Urinary bladder (tissue), 4 donors: ENCODE results near the gene IQSEC3. TPM values are rescaled to one million over a fixed set of nuclear protein-coding genes. Genes with fewer than 3 reads are reported as not detected.
"Not testable (repeated sequence)": the region's sequence is repeated elsewhere in the genome, so short reads cannot be mapped to it uniquely, and the experiment has no call there.

Experiments
- DNase-seq: peaks from one replicate; pipeline ENCODE4 v3.0.0-alpha.2; 2015; ENCODE audit errors: extremely low spot score
- H3K27ac ChIP-seq: one replicate; pipeline ENCODE4 v1.5.1; 2013; ENCODE audit warnings: low read depth, mild to moderate bottlenecking, moderate library complexity
- H3K36me3 ChIP-seq: one replicate; pipeline ENCODE4 v1.6.1; 2013; ENCODE audit warnings: mild to moderate bottlenecking, moderate library complexity; ENCODE audit not compliant: insufficient read depth
- H3K4me1 ChIP-seq: one replicate; pipeline ENCODE4 v1.6.1; 2013; ENCODE audit warnings: mild to moderate bottlenecking, moderate library complexity; ENCODE audit not compliant: insufficient read depth
- H3K4me3 ChIP-seq: one replicate; pipeline ENCODE4 v1.5.1; 2013; ENCODE audit warnings: low read depth, low read length
- WGBS: extraction: QIAGEN DNeasy Blood & Tissue Kit; methylation state at CpG from one replicate; pipeline ENCODE4 v1.1.7; 2013; 5-methylcytosine and 5-hydroxymethylcytosine counted together
- polyA plus RNA-seq: library from polyadenylated mRNA; stranded (reverse); fragments of 200-250 nt; gene quantifications from one replicate; pipeline ENCODE4 v1.2.3, GENCODE V29; 2013
- total RNA-seq: library from RNA; depleted of rRNA; stranded (reverse); fragments of >200 nt; gene quantifications from one replicate; pipeline ENCODE4 v1.2.3, GENCODE V29; 2014
- donor health status: healthy with polysubstance abuse.
- donor health status: healthy.

The IQSEC3 gene
- total and polyA plus RNA-seq, 2 donors, result 0.60 to 1.5 TPM

DNA sequence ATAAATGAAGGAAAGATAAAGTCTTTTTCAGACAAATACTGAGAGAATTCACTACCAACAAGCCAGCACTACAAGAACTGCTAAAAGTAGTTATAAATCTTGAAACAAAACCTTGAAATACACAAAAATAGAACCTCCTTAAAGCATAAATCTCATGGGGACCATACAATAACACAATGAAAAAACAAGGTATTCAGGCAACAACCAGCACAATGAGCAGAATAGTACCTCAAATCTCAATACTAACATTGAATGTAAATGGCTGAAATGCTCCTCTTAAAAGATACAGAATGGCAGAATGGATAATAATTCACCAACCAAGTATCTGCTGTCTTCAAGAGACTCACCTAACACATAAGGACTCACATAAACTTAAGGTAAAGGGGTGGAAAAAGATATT, 7.7 kb upstream of the IQSEC3 start:
- no peak overlapping the region for H3K4me3 ChIP-seq
- H3K4me1 ChIP-seq, result no peaks in the 10 kb centered on the region
- H3K27ac ChIP-seq, result no peak overlapping the region
- no peaks in the 10 kb centered on the region for H3K36me3 ChIP-seq
- no peak for DNase-seq

DNA sequence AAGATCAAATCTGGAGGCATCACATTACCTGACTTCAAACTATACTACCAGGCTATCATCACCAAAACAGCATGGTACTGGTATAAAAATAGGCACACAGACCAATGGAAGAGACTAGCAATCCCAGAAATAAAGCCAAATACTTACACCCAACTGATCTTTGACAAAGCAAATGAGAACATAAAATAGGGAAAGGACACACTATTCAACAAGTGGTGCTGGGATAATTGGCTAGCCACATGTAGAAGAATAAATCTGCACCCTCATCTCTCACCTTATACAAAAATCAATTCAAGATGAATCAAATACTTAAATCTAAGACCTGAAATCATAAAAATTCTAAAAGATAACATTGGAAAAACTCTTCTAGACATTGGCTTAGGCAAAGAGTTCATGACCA, 4.7 kb upstream of the IQSEC3 start:
- not testable (repeated sequence) for H3K36me3 ChIP-seq, H3K4me1 ChIP-seq, H3K27ac ChIP-seq, DNase-seq, H3K4me3 ChIP-seq

DNA sequence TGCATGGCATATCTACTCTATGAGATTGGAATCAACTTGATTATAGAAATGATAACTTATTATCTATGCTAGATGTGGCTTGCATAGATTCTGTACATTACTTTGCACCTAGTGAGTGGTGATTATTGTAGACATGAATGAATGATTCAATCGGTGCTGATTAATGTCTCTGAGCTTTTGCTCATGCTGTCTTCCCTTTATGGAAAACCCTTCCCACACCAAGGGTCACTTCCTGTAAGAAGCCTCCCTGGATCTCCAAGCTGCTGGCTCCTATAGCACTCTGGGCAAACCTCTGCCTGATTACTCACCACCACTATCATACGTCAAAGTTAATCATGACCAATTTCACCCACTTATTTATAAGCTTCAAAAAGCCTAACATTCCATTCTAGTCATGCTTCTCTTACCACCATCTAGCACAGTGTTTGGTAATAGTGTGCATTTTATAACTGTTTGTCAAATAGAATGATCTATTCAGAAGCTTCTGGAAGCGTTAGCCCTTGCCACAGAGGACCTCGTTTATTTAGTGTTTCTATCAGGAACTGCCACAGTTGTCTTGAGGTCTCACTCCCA, 990 bp upstream of the IQSEC3 start:
- WGBS, result 45% methylated on average over 4 of the region's 4 CpGs
- DNase-seq, H3K36me3 ChIP-seq, H3K27ac ChIP-seq, H3K4me1 ChIP-seq, H3K4me3 ChIP-seq: not testable (repeated sequence)

DNA sequence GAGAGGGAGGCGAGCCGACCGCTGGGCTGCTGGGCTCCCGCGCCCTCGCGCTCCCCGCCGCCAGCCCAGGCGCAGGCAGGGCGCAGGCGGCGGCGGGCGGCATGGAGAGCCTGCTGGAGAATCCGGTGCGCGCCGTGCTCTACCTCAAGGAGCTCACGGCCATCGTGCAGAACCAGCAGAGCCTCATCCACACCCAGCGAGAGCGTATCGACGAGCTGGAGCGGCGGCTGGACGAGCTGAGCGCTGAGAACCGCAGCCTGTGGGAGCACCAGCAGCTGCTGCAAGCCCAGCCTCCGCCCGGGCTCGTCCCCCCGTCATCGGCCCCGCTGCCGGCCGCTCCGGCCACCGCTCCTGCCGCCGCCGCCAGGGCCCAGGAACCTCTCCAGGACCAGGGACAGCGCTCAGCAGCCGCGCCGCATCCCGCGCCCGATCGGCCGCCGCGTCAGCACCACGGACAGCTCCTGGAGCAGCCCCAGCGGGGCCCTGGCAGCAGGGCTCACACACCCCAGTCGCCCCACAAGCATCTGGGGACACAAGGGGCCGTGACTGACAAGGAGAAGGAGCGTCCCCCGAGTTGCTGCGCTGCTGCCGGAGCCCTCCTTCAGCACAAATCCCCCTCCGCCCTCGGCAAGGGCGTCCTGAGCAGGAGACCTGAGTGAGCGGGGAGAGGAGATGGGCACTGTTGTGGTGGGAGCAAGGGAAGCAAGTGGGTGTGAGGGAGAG, 376 bp downstream of the IQSEC3 start:
- not testable (repeated sequence) for H3K4me3 ChIP-seq, H3K36me3 ChIP-seq, H3K4me1 ChIP-seq, H3K27ac ChIP-seq, DNase-seq
- WGBS, result 3% methylated on average over 51 of the region's 66 CpGs

DNA sequence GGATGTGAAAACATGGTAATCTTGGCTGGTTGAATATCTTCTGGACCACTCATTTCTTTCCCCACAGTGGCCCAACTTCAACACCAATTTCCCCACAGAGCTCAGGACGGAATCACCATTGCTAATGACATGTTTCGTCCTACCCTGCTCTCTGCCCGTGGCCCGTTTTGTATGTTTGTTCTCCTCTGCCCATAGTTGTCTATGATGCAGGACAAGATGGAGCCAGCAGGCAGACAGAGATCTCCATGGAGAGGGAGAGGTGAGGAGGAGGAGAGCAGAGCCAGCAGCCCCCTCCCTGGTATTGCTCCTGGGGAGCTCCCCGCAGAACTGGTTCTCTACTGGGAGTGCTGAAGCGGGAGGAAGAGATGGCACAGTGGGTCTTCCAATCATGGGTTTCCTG, 3.1 kb downstream of the IQSEC3 start:
- not testable (repeated sequence) for H3K27ac ChIP-seq, H3K36me3 ChIP-seq, H3K4me1 ChIP-seq, H3K4me3 ChIP-seq, DNase-seq
- WGBS, result 71% methylated on average over 6 of the region's 6 CpGs

DNA sequence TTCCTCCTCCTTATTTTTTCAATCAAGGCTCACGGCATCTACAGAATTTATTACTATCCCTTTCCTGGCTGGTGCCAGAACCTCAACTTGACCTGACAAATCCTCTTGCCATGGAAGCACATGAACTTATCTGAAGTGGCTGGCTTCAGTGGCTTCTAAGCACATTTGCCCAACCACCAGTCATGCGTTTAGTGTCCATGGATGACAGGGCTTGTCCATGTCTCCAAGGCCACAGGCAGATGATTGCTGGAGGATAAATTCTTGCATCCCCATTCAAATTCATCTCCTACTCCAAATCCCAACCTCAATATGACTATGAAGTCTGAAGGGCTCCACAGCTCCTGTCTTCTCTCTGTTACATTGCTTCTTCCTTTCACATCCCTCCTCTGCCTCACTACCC, 4.0 kb downstream of the IQSEC3 start:
- WGBS, result 76% methylated on average over 2 of the region's 2 CpGs

DNA sequence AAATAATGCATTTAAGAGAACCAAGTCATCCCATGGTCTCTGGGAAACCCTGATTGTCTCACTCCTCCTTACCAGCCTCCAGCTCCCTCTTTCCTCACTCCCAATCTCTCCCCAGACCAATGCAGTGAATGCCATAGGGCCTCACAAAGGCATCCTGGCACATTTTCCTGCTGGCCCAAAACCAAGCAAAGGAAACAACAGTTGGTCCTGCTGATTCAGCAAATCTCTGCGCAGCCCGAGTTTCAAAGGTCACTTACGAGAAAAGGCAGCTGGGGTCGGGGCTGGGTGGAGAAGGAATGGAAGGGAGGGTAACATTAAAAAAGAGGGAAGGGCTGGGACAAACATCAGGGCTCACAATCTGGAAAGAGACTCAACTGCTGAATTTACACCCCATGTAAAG, 5.5 kb downstream of the IQSEC3 start:
- not testable (repeated sequence) for H3K27ac ChIP-seq, H3K4me3 ChIP-seq, H3K4me1 ChIP-seq, DNase-seq, H3K36me3 ChIP-seq
- 65% methylated on average over 4 of the region's 4 CpGs for WGBS

More for the DNA sequence above, 4.0 kb downstream of the IQSEC3 start:
- H3K27ac ChIP-seq, DNase-seq, H3K4me1 ChIP-seq, H3K36me3 ChIP-seq, H3K4me3 ChIP-seq: not testable (repeated sequence)

DNA sequence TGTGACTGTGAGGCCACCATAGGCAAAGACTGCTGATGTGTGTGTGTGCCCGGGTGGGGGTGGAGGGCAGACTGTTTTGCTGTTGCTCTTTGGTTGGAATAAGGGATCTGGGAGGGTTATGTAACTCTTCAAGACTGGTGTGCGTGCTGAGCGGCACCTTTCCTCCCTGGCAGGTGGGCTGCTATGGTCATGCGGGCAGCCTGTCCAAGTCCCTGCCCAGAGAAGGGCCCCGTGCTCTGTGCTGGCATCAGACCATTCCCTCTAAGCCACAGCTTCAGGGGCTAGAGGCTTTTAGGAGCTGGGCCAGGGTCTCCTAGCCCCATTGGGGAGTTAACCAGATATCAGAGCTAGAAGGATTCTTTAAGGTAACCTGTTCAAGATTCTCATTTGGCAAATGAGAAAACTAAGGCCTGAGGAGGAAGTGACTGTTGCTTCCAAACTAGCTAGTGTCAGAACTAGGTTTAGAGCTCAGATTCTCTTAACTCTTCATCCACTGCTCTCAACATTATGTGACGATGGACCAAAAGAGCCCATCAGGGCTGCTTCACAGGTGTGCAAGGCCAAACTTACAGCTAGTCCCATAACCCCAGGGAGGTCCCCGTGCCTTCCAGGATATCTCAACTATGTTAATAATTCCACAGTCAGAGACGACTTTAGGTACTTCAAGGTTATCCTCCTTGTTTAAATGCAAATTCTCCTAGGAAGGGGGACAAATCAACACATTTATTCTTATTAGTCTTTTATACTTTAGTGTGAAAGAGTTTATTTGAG, 8.0 kb downstream of the IQSEC3 start:
- H3K4me1 ChIP-seq, DNase-seq, H3K4me3 ChIP-seq, H3K27ac ChIP-seq, H3K36me3 ChIP-seq: not testable (repeated sequence)
- WGBS, result 75% methylated on average over 8 of the region's 8 CpGs

DNA sequence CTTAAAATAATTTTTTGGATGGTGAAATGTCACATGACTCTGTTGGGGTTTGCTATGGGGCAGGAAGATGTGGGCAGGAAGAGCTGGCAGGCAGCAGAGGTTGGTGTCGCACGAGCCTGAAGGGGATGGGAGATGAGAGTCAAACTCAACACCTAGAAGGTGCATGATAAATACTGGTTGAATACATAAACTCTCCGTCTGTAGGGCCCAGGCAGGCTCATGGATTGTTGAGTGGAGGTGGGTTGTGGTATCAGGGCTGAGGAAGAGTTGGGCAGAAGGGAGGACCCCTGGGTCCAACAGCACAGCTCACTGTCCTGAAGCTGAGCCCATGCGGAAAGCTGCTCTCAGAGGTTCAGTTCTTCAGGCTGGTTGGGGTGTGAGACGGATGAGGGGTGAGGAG, 9.0 kb downstream of the IQSEC3 start:
- not testable (repeated sequence) for DNase-seq, H3K4me1 ChIP-seq, H3K27ac ChIP-seq, H3K4me3 ChIP-seq, H3K36me3 ChIP-seq
- 69% methylated on average over 5 of the region's 5 CpGs for WGBS

DNA sequence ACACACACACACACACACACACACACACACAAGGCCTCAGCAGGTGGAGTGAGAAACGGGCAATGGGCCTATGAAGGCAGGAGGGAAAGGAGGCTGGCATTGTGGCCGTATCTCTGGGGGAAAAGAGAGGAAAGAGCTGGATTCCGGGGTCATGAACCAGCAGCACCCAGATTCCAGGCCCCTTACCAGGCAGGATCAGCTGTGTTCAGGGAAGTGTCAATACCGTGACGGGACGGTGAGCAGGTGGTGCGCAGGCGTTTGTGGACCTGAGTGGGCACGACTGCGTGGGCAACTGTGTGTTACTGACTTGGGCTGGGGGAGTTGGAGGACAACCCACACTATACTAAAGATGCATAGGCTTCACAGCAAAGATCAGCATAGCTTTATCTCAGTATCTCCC, 9.5 kb downstream of the IQSEC3 start:
- not testable (repeated sequence) for H3K4me3 ChIP-seq, DNase-seq, H3K36me3 ChIP-seq, H3K4me1 ChIP-seq, H3K27ac ChIP-seq
- WGBS, result 89% methylated on average over 10 of the region's 10 CpGs

DNA sequence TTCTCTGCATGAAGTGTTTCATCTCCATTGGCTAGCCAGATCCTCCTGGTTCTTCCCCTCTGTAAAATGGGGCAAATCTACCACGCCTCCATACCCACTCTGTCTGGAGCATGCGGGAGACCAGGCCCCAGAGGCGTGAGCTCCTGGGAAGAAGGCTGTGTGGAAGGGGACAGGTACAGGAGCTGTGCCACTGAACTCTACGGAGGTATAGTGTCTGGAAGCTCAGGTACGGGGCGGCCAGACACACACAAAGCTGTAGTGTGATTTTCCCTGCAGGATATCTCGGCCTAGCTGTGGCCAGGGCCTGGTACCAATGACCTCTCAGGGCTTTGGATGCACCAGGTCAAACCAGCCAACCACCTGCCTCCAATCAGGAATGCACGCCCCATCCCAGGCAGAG, 10.0 kb downstream of the IQSEC3 start:
- H3K27ac ChIP-seq, H3K36me3 ChIP-seq, H3K4me3 ChIP-seq, DNase-seq, H3K4me1 ChIP-seq: not testable (repeated sequence)
- 91% methylated on average over 7 of the region's 8 CpGs for WGBS

DNA sequence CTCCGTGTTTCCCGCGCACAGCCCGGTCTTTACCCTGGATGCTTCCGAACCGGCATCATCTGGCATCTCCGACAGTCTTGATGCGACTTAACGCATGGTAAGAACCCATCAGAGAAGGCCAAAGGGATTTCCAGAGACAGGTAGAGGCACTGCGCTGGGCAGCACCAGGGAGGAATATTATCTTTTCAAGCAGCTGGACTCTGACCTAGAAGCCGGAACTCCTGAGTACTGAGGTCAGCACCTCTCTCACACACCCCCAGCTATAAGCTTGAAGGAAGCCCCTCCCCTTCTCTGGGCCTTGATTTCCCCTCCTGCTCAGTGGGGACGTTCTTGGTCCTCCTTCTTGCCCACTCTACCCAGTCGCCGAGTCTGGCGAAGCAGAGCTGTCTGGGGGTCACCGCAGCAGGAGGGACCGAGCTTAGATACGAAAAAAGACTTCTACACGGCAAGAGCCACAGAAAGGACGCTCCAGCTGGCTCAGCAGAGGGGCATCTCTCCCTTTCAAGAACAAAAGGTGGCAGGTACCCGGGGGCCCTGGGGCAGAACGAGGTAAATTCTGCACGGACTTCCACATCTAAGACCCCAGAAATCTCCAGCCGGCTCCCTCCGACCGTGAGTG, 10.6 kb downstream of the IQSEC3 start:
- not testable (repeated sequence) for H3K27ac ChIP-seq, DNase-seq

DNA sequence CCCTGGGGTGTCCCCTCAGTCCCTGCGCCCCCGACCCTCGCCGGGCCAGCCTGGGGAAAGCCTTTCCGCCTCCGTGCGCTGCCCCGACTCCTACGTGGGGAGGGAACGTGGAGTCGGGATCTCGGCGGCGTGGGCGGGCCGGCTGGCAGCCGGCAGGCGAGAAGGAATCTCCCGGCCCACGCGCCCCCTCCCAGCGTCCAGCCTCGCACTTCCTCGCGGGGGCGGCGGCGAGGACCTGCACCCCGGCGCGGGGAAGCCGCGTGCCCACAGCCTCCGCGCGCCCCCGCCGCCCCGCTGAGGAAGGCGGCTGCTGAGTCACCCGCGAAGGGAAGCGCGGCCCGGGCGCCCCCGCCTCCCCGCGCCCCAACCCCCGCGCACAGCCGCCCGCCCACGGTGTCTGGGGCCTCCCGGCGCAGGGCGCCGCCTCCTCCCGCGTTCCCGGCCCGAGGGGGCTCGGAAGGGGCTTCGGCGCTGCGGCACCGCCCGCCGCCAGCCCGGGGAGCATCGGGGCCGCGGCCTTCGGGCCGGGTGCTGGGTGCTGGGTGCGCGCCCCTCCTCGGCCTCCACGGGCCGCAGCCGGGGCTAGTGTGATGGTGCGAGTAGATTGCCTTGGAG, 11.3 kb downstream of the IQSEC3 start:
- not testable (repeated sequence) for DNase-seq, H3K36me3 ChIP-seq, H3K4me3 ChIP-seq, H3K4me1 ChIP-seq, H3K27ac ChIP-seq
- WGBS, result 2% methylated on average over 71 of the region's 82 CpGs

More for the DNA sequence above, 10.6 kb downstream of the IQSEC3 start:
- not testable (repeated sequence) for H3K4me3 ChIP-seq, H3K4me1 ChIP-seq, H3K36me3 ChIP-seq
- 73% methylated on average over 11 of the region's 26 CpGs for WGBS
